PC-9 (cell line): ENCODE data around the gene AGTR1. TPM values are rescaled to one million over a fixed set of nuclear protein-coding genes. Genes with fewer than 3 reads are reported as not detected.

Source experiments
- BruUV-seq: library from RNA; stranded (reverse); fragments of 400-500 nt; replicated peaks from 2 replicates; lab custom pipeline; 2021; lab: Mats Ljungman, UMichigan
- CTCF ChIA-PET: fragments of 300-600 bp; sonication (Branson Sonifier 250); formaldehyde crosslinking; loops from one replicate; lab custom pipeline; 2022; ENCODE audit warnings: antibody characterized with exemption; lab: Charles Lee
- POLR2A ChIA-PET: fragments of 300-600 bp; sonication (Branson Sonifier 250); formaldehyde crosslinking; loops from one replicate; lab custom pipeline; 2022; ENCODE audit warnings: antibody characterized with exemption; ENCODE audit not compliant: unreplicated experiment; lab: Charles Lee
- DNase-seq, 2 experiments: peaks; one replicate each; pipeline versions ENCODE4 v3.0.0 to v3.0.0-alpha.2; 2015 to 2022; ENCODE audit warnings: mixed read lengths in 1 of 2
- H2AFZ ChIP-seq: fragments of 200-600 bp; sonication (generic); 2 replicates; pipeline ENCODE4 v1.8.1; 2017; ENCODE audit warnings: antibody characterized with exemption
- H3F3A ChIP-seq: fragments of 200-600 bp; sonication (generic); 2 replicates; pipeline ENCODE4 v1.8.1; 2017; ENCODE audit warnings: antibody characterized with exemption, mild to moderate bottlenecking, low read depth; ENCODE audit not compliant: insufficient read depth
- H3K27ac ChIP-seq: fragments of 200-600 bp; sonication (generic); 2 replicates; pipeline ENCODE4 v1.6.1; 2016; ENCODE audit warnings: mixed run types
- H3K27me3 ChIP-seq: fragments of 200-600 bp; sonication (generic); 2 replicates; pipeline ENCODE4 v1.6.1; 2016; ENCODE audit warnings: low read depth, mixed run types; ENCODE audit not compliant: insufficient read depth
- H3K36me3 ChIP-seq: fragments of 200-600 bp; sonication (generic); 2 replicates; pipeline ENCODE4 v1.6.1; 2016; ENCODE audit warnings: low read depth, mixed run types
- H3K4me1 ChIP-seq: fragments of 200-600 bp; sonication (generic); replicated peaks from 2 replicates; pipeline ENCODE4 v1.6.1; 2016; ENCODE audit warnings: mixed run types; ENCODE audit not compliant: insufficient read depth
- H3K4me2 ChIP-seq: fragments of 200-600 bp; sonication (generic); 2 replicates; pipeline ENCODE4 v1.6.1; 2017; ENCODE audit warnings: mixed run types
- H3K4me3 ChIP-seq: fragments of 200-600 bp; sonication (generic); 2 replicates; pipeline ENCODE4 v1.6.1; 2016; ENCODE audit warnings: mixed run types
- H3K79me2 ChIP-seq: fragments of 200-600 bp; sonication (generic); 2 replicates; pipeline ENCODE4 v1.6.1; 2017; ENCODE audit warnings: low read depth, mixed run types
- H3K9me2 ChIP-seq: fragments of 200-600 bp; sonication (generic); 2 replicates; pipeline ENCODE4 v1.8.1; 2017; ENCODE audit warnings: mild to moderate bottlenecking; ENCODE audit not compliant: insufficient read depth
- H3K9me3 ChIP-seq: fragments of 200-600 bp; sonication (generic); 2 replicates; pipeline ENCODE4 v1.8.1; 2016; ENCODE audit warnings: low read depth; ENCODE audit not compliant: insufficient read depth
- H4K20me1 ChIP-seq: fragments of 200-600 bp; sonication (generic); 2 replicates; pipeline ENCODE4 v1.8.1; 2017; ENCODE audit not compliant: insufficient read depth
- EZH2 ChIP-seq: fragments of 200-600 bp; sonication (generic); IDR thresholded peaks from 2 replicates; pipeline ENCODE4 v1.8.0; 2017; ENCODE audit warnings: antibody characterized with exemption, low read depth
- intact Hi-C: fragments of 100-400 bp; cut with micrococcal nuclease; formaldehyde crosslinking; loops from one replicate; pipeline ENCODE4 v1.10.0; 2022; ENCODE audit not compliant: unreplicated experiment
- total RNA-seq: library from RNA; stranded (reverse); gene quantifications from 2 replicates; pipeline ENCODE4 v1.2.3, GENCODE V29; 2021
- TF ChIP-seq, protein P1 (sequence below): fragments of 200-600 bp; sonication (generic); conservative IDR thresholded peaks from 2 replicates; pipeline ENCODE4 v1.6.1; 2017; ENCODE audit warnings: mixed run types, antibody characterized with exemption, mild to moderate bottlenecking, moderate library complexity

Gene AGTR1
- total RNA-seq, 1 experiment from 2014 or later, result not detected

DNA sequence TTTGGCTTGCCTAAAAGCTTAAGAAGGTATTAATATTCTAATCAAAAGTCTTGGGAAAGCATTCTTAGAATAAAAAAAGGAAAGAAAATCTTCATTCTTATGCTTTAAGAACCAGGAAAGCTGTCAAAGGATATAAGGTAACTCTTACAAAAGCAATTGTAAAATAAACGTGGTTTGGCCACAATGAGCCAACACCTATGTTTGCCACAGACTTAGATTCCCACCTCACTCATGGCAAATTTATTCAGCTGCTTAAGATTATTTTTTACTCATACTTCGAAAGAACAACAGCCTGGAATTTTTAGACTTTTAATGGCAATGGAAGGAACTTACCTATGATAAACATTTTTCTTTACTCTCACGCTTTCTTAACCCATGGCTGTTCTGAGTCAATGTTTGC lies 38.4 kb downstream of the AGTR1 start:
- no peaks in the 10 kb centered on the region for H3K36me3 ChIP-seq
- no peak overlapping the region for H2AFZ ChIP-seq
- BruUV-seq, result no TSS peak
- no peak overlapping the region for H3K27ac ChIP-seq
- no peaks in the 10 kb centered on the region for H3K4me1 ChIP-seq
- no peaks in the 10 kb centered on the region for H3F3A ChIP-seq
- intact Hi-C loops, result no loop called here
- TF ChIP-seq EZH2, result no peak
- TF ChIP-seq, protein P1, sequence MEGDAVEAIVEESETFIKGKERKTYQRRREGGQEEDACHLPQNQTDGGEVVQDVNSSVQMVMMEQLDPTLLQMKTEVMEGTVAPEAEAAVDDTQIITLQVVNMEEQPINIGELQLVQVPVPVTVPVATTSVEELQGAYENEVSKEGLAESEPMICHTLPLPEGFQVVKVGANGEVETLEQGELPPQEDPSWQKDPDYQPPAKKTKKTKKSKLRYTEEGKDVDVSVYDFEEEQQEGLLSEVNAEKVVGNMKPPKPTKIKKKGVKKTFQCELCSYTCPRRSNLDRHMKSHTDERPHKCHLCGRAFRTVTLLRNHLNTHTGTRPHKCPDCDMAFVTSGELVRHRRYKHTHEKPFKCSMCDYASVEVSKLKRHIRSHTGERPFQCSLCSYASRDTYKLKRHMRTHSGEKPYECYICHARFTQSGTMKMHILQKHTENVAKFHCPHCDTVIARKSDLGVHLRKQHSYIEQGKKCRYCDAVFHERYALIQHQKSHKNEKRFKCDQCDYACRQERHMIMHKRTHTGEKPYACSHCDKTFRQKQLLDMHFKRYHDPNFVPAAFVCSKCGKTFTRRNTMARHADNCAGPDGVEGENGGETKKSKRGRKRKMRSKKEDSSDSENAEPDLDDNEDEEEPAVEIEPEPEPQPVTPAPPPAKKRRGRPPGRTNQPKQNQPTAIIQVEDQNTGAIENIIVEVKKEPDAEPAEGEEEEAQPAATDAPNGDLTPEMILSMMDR, result no peak
- no peaks in the 10 kb centered on the region for H3K9me2 ChIP-seq
- no peak overlapping the region for H3K4me2 ChIP-seq
- DNase-seq, result no peak
- POLR2A ChIA-PET, result no interaction called here
- H3K4me3 ChIP-seq, result no peak overlapping the region
- no peaks in the 10 kb centered on the region for H3K9me3 ChIP-seq
- CTCF ChIA-PET, result no interaction called here
- H3K79me2 ChIP-seq, result no peaks in the 10 kb centered on the region
- no peaks in the 10 kb centered on the region for H3K27me3 ChIP-seq
- H4K20me1 ChIP-seq, result no peaks in the 10 kb centered on the region

DNA sequence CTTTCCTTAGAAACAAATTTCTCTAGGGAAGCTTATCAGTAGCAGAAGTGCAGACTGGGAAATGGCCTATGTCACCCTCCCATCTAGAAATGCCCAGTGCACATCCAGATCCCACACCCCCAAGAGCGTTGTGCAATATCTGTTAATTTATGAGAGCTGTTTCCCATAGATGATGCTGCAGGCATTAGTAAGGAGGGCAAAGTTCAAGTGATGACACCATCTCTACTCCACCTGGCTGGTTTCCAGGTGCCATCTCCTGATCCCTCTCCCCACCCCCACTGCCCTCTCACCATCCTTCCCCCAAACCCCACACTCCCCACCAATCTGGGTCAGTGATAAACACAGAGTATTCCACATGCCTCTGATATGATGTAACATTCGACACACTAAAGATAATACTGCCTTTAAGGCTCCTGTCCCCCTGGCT lies 39.4 kb downstream of the AGTR1 start:
- intact Hi-C loops, result no loop called here
- no peaks in the 10 kb centered on the region for H3K79me2 ChIP-seq
- H3K4me2 ChIP-seq, result no peak overlapping the region
- H3K9me3 ChIP-seq, result no peaks in the 10 kb centered on the region
- no peaks in the 10 kb centered on the region for H3K27me3 ChIP-seq
- no peaks in the 10 kb centered on the region for H3K4me1 ChIP-seq
- no peak for DNase-seq
- ChIA-PET CTCF (no interaction called here), POLR2A (no interaction called here)
- H3K36me3 ChIP-seq, result no peaks in the 10 kb centered on the region
- no peaks in the 10 kb centered on the region for H3K9me2 ChIP-seq
- no peaks in the 10 kb centered on the region for H4K20me1 ChIP-seq
- no peaks in the 10 kb centered on the region for H3F3A ChIP-seq
- H3K4me3 ChIP-seq, result no peak overlapping the region
- no peak overlapping the region for H3K27ac ChIP-seq
- TF ChIP-seq, protein P1, result no peak
- TF ChIP-seq EZH2, result no peak
- BruUV-seq, result no TSS peak
- H2AFZ ChIP-seq, result no peak overlapping the region

DNA sequence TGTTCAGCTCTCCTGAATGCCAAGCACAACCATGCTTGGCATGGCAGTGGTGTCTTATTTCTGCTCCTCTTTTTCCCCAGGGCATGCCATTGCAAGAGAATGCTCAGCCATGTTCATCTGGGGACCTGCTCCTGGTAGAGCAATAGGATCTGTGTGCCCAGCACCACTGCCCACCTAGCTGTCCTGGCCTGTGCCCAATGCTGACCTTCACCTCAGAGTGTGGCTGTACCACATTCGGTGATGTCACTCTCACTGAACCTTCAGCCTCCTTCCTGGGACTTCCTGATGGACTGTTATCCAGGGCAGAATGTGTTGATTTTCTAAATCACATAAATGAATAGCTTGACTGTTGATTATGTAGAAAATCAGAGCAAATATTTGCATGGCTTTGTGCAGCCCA lies 42.0 kb downstream of the AGTR1 start:
- Histone ChIP-seq H3K4me2 (no peak overlapping the region), H3K27me3 (no peaks in the 10 kb centered on the region), H2AFZ (no peak overlapping the region), H3K4me3 (no peak overlapping the region), H3K9me2 (no peaks in the 10 kb centered on the region), H3K9me3 (no peaks in the 10 kb centered on the region), H3K79me2 (no peaks in the 10 kb centered on the region), H3K36me3 (no peaks in the 10 kb centered on the region), H4K20me1 (no peaks in the 10 kb centered on the region), H3K27ac (no peak overlapping the region), H3F3A (no peaks in the 10 kb centered on the region), H3K4me1 (no peaks in the 10 kb centered on the region)
- POLR2A ChIA-PET, result no interaction called here
- no TSS peak for BruUV-seq
- CTCF ChIA-PET, result no interaction called here
- no peak for DNase-seq
- TF ChIP-seq, protein P1, result no peak
- TF ChIP-seq EZH2, result no peak
- intact Hi-C loops, result no loop called here
